Gastroesophageal sphincter (tissue), 4 donors: ENCODE data around the gene SPRYD7. TPM values are rescaled to one million over a fixed set of nuclear protein-coding genes. Genes with fewer than 3 reads are reported as not detected.

Source experiments
- ATAC-seq: fragments of 150-250 bp; one replicate; pipeline ENCODE4 v1.9.1; 2016; ENCODE audit warnings: mild to moderate bottlenecking, moderate library complexity
- H3K27ac ChIP-seq, 4 donors: fragments of 200-600 bp; sonication (generic) in 3 of 4; 1 replicate in 3 of 4; 2 replicates in 1 of 4; pipeline ENCODE4 v1.5.1; 2016 to 2019
- H3K27me3 ChIP-seq: fragments of 200-600 bp; sonication (generic); one replicate; pipeline ENCODE4 v1.5.1; 2019
- H3K36me3 ChIP-seq, 2 donors: fragments of 200-600 bp; sonication (generic); one replicate each; pipeline ENCODE4 v1.5.1; 2019; ENCODE audit warnings: control low read depth in 1 of 2
- H3K4me1 ChIP-seq, 3 donors: fragments of 200-600 bp; sonication (generic); 1 replicate in 2 of 3; 2 replicates in 1 of 3; pipeline ENCODE4 v1.5.1; 2016 to 2019; ENCODE audit warnings: control low read depth in 2 of 3
- H3K4me3 ChIP-seq, 2 donors: fragments of 200-600 bp; sonication (generic); one replicate each; pipeline ENCODE4 v1.5.1; 2019; ENCODE audit warnings: mild to moderate bottlenecking in 1 of 2, moderate library complexity in 1 of 2
- H3K9me3 ChIP-seq, 3 donors: fragments of 200-600 bp; sonication (generic); one replicate each; pipeline ENCODE4 v1.5.1; 2017 to 2019; ENCODE audit warnings: control low read depth in 2 of 3
- CTCF ChIP-seq, 4 experiments: fragments of 200-600 bp in 2 of 4; fragments of 450-650 bp in 2 of 4; sonication (generic) in 1 of 4; IDR thresholded peaks; one replicate each; pipeline ENCODE4 v1.5.1; 2017 to 2019; ENCODE audit warnings: antibody characterized with exemption in 4 of 4, mild to moderate bottlenecking in 2 of 4, moderate library complexity in 2 of 4
- EP300 ChIP-seq: sonication (generic); formaldehyde crosslinking; IDR thresholded peaks from one replicate; pipeline ENCODE4 v1.6.1; 2017; ENCODE audit warnings: antibody characterized with exemption, mild to moderate bottlenecking
- POLR2A ChIP-seq, 2 donors: fragments of 450-650 bp; IDR thresholded peaks; one replicate each; pipeline ENCODE4 v1.6.1; 2017; ENCODE audit warnings: antibody characterized with exemption in 2 of 2, mild to moderate bottlenecking in 2 of 2, moderate library complexity in 1 of 2
- POLR2AphosphoS5 ChIP-seq: sonication (generic); formaldehyde crosslinking; IDR thresholded peaks from one replicate; pipeline ENCODE4 v1.6.1; 2017; ENCODE audit warnings: antibody characterized with exemption
- WGBS, 2 donors: methylation state at CpG; one replicate each; pipeline ENCODE4 v1.1.5; 2018; ENCODE audit warnings: low coverage in 1 of 2; 5-methylcytosine and 5-hydroxymethylcytosine counted together
- total RNA-seq, 4 donors: library from RNA; depleted of rRNA; stranded (reverse); fragments of >200 nt; gene quantifications; one replicate each; pipeline ENCODE4 v1.1.0, GENCODE V29; 2016

The SPRYD7 gene
- total RNA-seq, 4 donors from 2014 or later: 8.6 to 16.5 (median 15.1) TPM

DNA sequence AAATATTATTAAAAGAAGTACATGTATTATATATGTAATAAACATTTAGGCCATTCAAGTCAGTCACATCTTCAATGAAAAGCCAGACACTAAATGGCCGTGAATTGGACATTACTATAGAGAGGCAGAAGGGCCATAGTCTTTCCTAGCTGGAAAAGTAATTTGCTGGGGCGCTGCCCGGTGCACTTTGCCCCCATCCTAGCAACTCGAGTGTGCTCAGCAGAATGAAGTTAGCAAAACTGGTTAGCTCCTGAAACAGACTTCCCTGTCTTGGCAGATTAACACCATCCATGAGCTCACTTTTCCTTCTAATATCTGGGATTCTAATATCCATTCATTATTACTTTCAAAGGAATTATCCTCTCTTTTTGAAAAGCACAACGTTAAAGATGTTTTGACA, 2.8 kb upstream of the SPRYD7 start:
- Histone ChIP-seq H3K4me3 (no peak overlapping the region), H3K4me1 (peaks cover 0 to 47% (median 12%) of the 10 kb centered on the region in 3 donors), H3K27me3 (no peaks in the 10 kb centered on the region), H3K27ac (peak overlapping the region in 3 of 4 donors; percentile 51 to 61 (median 54)), H3K36me3 (no peaks in the 10 kb centered on the region), H3K9me3 (no peaks in the 10 kb centered on the region)
- no peak for ATAC-seq
- WGBS, 2 donors: 22 to 35% methylated on average over 5 of the region's 5 CpGs
- TF ChIP-seq CTCF (IDR thresholded peaks at IDR 0.05) (no peak), POLR2A (IDR thresholded peaks at IDR 0.05) (no peak), EP300 (no peak), POLR2AphosphoS5 (no peak)

DNA sequence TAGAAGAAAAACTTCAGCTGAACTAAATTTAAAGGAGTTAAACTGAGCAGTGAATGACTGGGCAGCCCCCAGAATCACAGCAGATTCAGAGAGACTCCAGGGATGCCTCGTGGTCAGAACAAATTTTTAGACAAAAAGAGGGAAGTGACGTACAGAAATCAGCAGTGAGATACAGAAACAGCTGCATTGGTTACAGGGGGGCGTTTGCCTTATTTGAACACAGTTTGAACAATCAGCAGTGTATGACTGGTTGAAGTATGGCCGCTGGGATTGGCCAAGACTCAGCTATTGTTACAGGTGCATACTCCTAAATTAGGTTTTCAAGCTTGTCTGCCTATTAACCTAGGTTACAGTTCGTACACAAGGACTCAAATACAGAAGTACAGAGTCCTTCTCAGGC, 2.2 kb upstream of the SPRYD7 start:
- no peaks in the 10 kb centered on the region for H3K36me3 ChIP-seq
- TF ChIP-seq CTCF (IDR thresholded peaks at IDR 0.05): no peak
- TF ChIP-seq POLR2A (IDR thresholded peaks at IDR 0.05): no peak
- H3K4me1 ChIP-seq: peaks cover 0 to 53% (median 12%) of the 10 kb centered on the region in 3 donors
- H3K9me3 ChIP-seq: no peaks in the 10 kb centered on the region
- H3K27me3 ChIP-seq: no peaks in the 10 kb centered on the region
- H3K27ac ChIP-seq: peak overlapping the region in 3 of 4 donors; percentile 51 to 54 (median 51)
- 79 to 82% methylated on average over 5 of the region's 5 CpGs for whole genome bisulfite sequencing, 2 donors
- ATAC-seq: no peak
- H3K4me3 ChIP-seq: no peak overlapping the region

GRCh38 chr13:49936968-49937273, 781 bp upstream of the SPRYD7 start:
- no peak for ATAC-seq
- H3K4me3 ChIP-seq: peak overlapping the region; percentile 70 to 85
- peaks cover 0 to 66% (median 12%) of the 10 kb centered on the region in 3 donors for H3K4me1 ChIP-seq
- no peak for TF ChIP-seq CTCF (IDR thresholded peaks at IDR 0.05)
- no peaks in the 10 kb centered on the region for H3K36me3 ChIP-seq
- no peaks in the 10 kb centered on the region for H3K27me3 ChIP-seq
- no peaks in the 10 kb centered on the region for H3K9me3 ChIP-seq
- peak overlapping the region in 3 of 4 donors; percentile 87 to 93 (median 91) for H3K27ac ChIP-seq
- no CpG with 5 or more reads among the region's 21 CpGs for WGBS, 2 donors

- peak overlapping the region; percentile 78 to 93 (median 89) for H3K27ac ChIP-seq
- ATAC-seq: peak; percentile 26
- peak overlapping the region; percentile 70 to 85 for H3K4me3 ChIP-seq
- no peaks in the 10 kb centered on the region for H3K27me3 ChIP-seq
- H3K36me3 ChIP-seq: peaks cover 0 to 10% of the 10 kb centered on the region in 2 donors
- TF ChIP-seq CTCF (IDR thresholded peaks at IDR 0.05): no peak
- TF ChIP-seq EP300: no peak
- TF ChIP-seq POLR2A (IDR thresholded peaks at IDR 0.05): no peak
- TF ChIP-seq POLR2AphosphoS5: no peak
- 4 to 13% methylated on average over 5 to 7 of the region's 32 CpGs for WGBS, 2 donors
- peaks cover 0 to 71% (median 12%) of the 10 kb centered on the region in 3 donors for H3K4me1 ChIP-seq
- no peaks in the 10 kb centered on the region for H3K9me3 ChIP-seq
Measured at GRCh38 chr13:49935171-49936074, 717 bp downstream of the SPRYD7 start.

DNA sequence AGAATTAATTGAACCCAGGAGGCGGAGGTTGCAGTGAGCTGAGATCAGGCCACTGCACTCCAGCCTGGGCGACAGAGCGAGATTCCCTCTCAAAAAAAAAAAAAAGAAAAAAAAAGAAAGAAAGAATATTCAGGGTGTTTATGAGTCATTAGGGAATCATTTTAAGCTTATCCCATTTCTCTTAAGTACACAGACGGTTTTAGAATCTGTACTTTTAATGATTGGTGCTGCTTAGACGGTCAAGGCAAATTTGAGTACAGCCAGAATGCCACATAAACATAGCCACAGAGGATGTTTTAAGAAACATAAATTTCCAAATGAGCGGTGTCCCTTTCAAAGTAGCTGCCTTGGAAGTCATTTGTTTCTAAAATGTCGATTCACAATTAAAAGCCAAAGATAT, 2.6 kb downstream of the SPRYD7 start:
- WGBS, 2 donors: 82 to 91% methylated on average over 4 of the region's 7 CpGs
- TF ChIP-seq POLR2AphosphoS5 (no peak), EP300 (no peak), CTCF (IDR thresholded peaks at IDR 0.05) (no peak), POLR2A (IDR thresholded peaks at IDR 0.05) (no peak)
- peaks cover 0 to 29% of the 10 kb centered on the region in 2 donors for H3K36me3 ChIP-seq
- no peak for ATAC-seq
- no peak overlapping the region for H3K4me3 ChIP-seq
- no peaks in the 10 kb centered on the region for H3K9me3 ChIP-seq
- H3K27me3 ChIP-seq: no peaks in the 10 kb centered on the region
- no peak overlapping the region for H3K27ac ChIP-seq
- H3K4me1 ChIP-seq: peaks cover 0 to 55% (median 12%) of the 10 kb centered on the region in 3 donors
